Choroid plexus epithelial cell (primary cell): ENCODE measurements around the gene PAQR6.

ENCODE experiments used
- DNase-seq: peaks from one replicate; pipeline ENCODE4 v3.0.0-alpha.2; 2010; ENCODE audit warnings: low read depth
- H3K4me3 ChIP-seq: 2 replicates; pipeline ENCODE4 v1.5.1; 2011; ENCODE audit warnings: low read depth, mild to moderate bottlenecking, control low read depth, low read length, moderate library complexity
- CTCF ChIP-seq: conservative IDR thresholded peaks from 2 replicates; pipeline ENCODE4 v1.5.1; 2011; ENCODE audit warnings: low read depth, mild to moderate bottlenecking, control low read depth, inconsistent platforms, low read length, moderate library complexity

The PAQR6 gene

GRCh38 chr1:156281693-156282478, 34.0 kb upstream of the PAQR6 start:
- DNase-seq = peak; percentile 34
- TF ChIP-seq CTCF = no peak
- peak overlapping the region; percentile 95 for H3K4me3 ChIP-seq

- peak; percentile 58 for DNase-seq
- TF ChIP-seq CTCF = peak; percentile 33
- peak overlapping the region; percentile 95 for H3K4me3 ChIP-seq
Observed at GRCh38 chr1:156281281-156281680, 33.4 kb upstream of the PAQR6 start.

- TF ChIP-seq CTCF = no peak
- no peak for DNase-seq
Observed at GRCh38 chr1:156279837-156280236, 32.0 kb upstream of the PAQR6 start.

GRCh38 chr1:156276966-156277381, 29.1 kb upstream of the PAQR6 start:
- peak; percentile 50 for DNase-seq
- TF ChIP-seq CTCF = no peak
- H3K4me3 ChIP-seq = no peak overlapping the region

More at GRCh38 chr1:156279837-156280236, 32.0 kb upstream of the PAQR6 start:
- H3K4me3 ChIP-seq = no peak overlapping the region

GRCh38 chr1:156276532-156276931, 28.7 kb upstream of the PAQR6 start:
- DNase-seq = peak; percentile 36
- no peak for TF ChIP-seq CTCF
- no peak overlapping the region for H3K4me3 ChIP-seq

GRCh38 chr1:156270314-156270713, 22.5 kb upstream of the PAQR6 start:
- no peak for DNase-seq
- TF ChIP-seq CTCF = no peak
- no peak overlapping the region for H3K4me3 ChIP-seq

GRCh38 chr1:156268336-156268735, 20.5 kb upstream of the PAQR6 start:
- DNase-seq = peak; percentile 61
- no peak for TF ChIP-seq CTCF
- no peak overlapping the region for H3K4me3 ChIP-seq
